AG09319 (cell line): ENCODE results near the gene HTR6.

Experiments
- DNase-seq: peaks from one replicate; pipeline ENCODE4 v3.0.0-alpha.2; 2010; ENCODE audit warnings: low read depth; ENCODE audit errors: extremely low read depth
- TF ChIP-seq, protein P1 (sequence below): IDR thresholded peaks from 2 replicates; pipeline ENCODE4 v1.5.1; 2011; ENCODE audit warnings: low read depth, mild to moderate bottlenecking, inconsistent platforms, low read length, moderate library complexity

The HTR6 gene

DNA sequence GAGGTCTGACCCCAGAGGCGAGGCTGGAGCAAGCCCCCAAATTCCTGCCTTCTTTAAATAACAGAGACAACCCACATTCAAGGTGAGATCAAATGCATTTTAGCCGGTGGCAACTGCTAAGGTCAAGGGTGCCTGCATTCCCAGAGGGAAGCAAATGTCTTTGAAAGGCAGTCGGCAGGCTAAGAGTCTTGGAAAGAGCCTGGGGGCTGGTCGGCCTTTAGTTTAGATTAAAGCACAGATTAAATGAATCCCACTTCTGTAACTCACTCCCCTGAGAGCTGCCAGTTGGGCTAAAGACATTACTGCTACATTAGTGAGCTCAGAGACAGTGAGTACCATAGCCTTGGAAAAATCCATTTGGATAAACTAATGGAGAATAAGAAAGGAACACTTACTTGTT lies 59.2 kb downstream of the HTR6 start:
- TF ChIP-seq, protein P1, sequence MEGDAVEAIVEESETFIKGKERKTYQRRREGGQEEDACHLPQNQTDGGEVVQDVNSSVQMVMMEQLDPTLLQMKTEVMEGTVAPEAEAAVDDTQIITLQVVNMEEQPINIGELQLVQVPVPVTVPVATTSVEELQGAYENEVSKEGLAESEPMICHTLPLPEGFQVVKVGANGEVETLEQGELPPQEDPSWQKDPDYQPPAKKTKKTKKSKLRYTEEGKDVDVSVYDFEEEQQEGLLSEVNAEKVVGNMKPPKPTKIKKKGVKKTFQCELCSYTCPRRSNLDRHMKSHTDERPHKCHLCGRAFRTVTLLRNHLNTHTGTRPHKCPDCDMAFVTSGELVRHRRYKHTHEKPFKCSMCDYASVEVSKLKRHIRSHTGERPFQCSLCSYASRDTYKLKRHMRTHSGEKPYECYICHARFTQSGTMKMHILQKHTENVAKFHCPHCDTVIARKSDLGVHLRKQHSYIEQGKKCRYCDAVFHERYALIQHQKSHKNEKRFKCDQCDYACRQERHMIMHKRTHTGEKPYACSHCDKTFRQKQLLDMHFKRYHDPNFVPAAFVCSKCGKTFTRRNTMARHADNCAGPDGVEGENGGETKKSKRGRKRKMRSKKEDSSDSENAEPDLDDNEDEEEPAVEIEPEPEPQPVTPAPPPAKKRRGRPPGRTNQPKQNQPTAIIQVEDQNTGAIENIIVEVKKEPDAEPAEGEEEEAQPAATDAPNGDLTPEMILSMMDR = no peak
- DNase-seq = no peak

DNA sequence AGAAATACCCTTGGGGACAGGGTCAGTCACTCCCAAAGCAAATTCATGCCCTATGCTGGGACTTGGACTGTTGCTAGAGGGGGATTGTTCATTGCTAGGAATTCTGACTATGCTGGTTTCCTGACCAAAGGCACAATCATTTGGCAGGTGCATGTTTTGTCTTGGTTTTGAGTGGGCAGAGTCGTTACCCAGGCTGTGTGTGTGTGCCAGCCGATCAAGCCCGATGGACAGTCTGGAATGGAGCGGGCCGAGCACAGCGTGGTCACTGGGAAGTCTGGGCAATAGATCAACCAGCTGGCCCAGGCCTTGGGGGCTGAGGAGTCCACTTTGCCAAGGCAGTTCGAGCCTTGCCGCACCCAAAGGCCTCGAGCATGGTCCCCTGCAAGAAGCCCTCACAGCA lies 60.9 kb downstream of the HTR6 start:
- DNase-seq = no peak
- TF ChIP-seq, protein P1 = no peak

DNA sequence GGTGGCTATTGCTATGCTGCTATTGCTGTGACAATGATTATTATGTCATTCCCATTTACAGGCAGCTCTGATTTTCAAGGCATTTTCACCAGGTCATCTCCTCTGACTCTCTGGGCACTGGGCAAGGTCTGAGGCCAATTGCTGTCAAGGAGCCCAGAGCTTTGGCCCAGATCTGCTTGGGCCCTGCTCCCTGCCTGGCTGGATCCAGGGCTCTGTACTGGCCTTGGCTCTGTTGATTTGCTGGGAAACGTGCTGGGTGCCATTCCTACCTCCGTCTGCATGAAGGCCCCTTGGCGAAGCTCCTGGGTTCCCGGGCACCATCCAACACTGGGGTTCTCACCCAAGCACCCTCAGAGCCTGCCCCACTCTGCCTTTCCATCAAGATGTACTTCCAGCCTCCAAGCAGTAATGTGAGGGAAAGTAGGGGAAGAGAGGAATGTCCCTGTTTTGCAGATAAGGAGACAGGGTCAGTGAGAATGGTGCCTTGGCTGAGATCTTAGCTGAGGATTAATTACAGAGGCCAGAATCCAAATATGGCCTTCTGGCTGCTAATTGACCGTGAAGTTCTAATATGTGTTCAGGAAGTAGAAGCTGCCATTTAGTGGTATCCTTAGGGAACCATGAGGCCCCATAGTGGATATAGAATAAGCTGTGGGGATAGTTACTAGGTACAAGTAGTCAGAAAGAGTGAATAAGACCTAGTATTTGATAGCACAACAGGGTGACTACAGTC lies 63.9 kb downstream of the HTR6 start:
- DNase-seq = no peak
- TF ChIP-seq, protein P1 = no peak

DNA sequence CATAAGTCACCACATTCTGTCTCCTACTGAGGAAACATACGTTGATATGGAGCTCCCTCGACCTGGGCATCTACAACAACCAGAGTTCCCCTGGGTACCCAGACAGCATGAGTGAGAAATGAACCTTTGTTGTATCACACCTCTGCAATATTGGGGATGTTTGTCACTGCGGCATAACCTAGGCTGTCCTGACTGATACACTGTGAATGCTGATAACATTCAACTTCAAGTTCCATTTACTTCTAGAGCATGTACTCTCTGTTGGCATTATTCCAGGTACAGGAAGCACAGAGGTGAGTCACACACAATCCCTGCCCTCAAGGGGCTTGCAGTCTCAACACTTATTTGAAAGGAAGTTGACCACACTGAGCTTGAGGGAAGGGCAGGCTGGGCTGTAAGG lies 65.6 kb downstream of the HTR6 start:
- no peak for DNase-seq
- TF ChIP-seq, protein P1 = no peak
